Smooth muscle cell (in vitro differentiated cells): ENCODE measurements around the gene ANKRD28. TPM values are rescaled to one million over a fixed set of nuclear protein-coding genes. Genes with fewer than 3 reads are reported as not detected.

Experiments used
- DNase-seq: peaks from one replicate; lab custom pipeline; 2025; ENCODE audit not compliant: unreplicated experiment; lab: John Stamatoyannopoulos, UW
- H2AFZ ChIP-seq: fragments of 200-600 bp; sonication (generic); 2 replicates; pipeline ENCODE4 v1.6.0; 2016; ENCODE audit warnings: antibody characterized with exemption, low read depth, mild to moderate bottlenecking
- H3F3A ChIP-seq: fragments of 200-600 bp; sonication (generic); 2 replicates; pipeline ENCODE4 v1.6.0; 2017; ENCODE audit warnings: antibody characterized with exemption, low read depth
- H3K27ac ChIP-seq: fragments of 200-600 bp; sonication (generic); 2 replicates; pipeline ENCODE4 v1.5.1; 2016; ENCODE audit warnings: low read depth, mild to moderate bottlenecking
- H3K27me3 ChIP-seq: fragments of 200-600 bp; sonication (generic); 2 replicates; pipeline ENCODE4 v1.6.1; 2016; ENCODE audit warnings: low read depth, mild to moderate bottlenecking
- H3K36me3 ChIP-seq: fragments of 200-600 bp; sonication (generic); 2 replicates; pipeline ENCODE4 v1.5.1; 2016; ENCODE audit warnings: low read depth
- H3K4me1 ChIP-seq: fragments of 200-600 bp; sonication (generic); 2 replicates; pipeline ENCODE4 v1.5.1; 2016; ENCODE audit warnings: low read depth
- H3K4me2 ChIP-seq: fragments of 200-600 bp; sonication (generic); 2 replicates; pipeline ENCODE4 v1.6.0; 2016; ENCODE audit warnings: mild to moderate bottlenecking
- H3K4me3 ChIP-seq: fragments of 200-600 bp; sonication (generic); 2 replicates; pipeline ENCODE4 v1.5.1; 2016; ENCODE audit warnings: mild to moderate bottlenecking
- H3K79me2 ChIP-seq: fragments of 200-600 bp; sonication (generic); 2 replicates; pipeline ENCODE4 v1.6.0; 2016; ENCODE audit warnings: low read depth, mild to moderate bottlenecking
- H3K9ac ChIP-seq: fragments of 200-600 bp; sonication (generic); 2 replicates; pipeline ENCODE4 v1.6.0; 2016; ENCODE audit warnings: low read depth
- H3K9me3 ChIP-seq: fragments of 200-600 bp; sonication (generic); replicated peaks from 2 replicates; pipeline ENCODE4 v1.5.1; 2016; ENCODE audit warnings: low read depth
- H4K20me1 ChIP-seq: fragments of 200-600 bp; sonication (generic); 2 replicates; pipeline ENCODE4 v1.6.0; 2016; ENCODE audit warnings: low read depth
- CTCF ChIP-seq: fragments of 200-600 bp; sonication (generic); IDR thresholded peaks from 2 replicates; pipeline ENCODE4 v1.5.1; 2017; ENCODE audit warnings: borderline replicate concordance, mild to moderate bottlenecking, antibody characterized with exemption; ENCODE audit not compliant: insufficient read depth, poor library complexity, severe bottlenecking
- WGBS: methylation state at CpG from one replicate; pipeline ENCODE4 v1.1.7; 2016; ENCODE audit warnings: low lambda C conversion rate; 5-methylcytosine and 5-hydroxymethylcytosine counted together
- polyA plus RNA-seq: library from polyadenylated mRNA; unstranded; fragments of >200 nt; fragmentation: Nextera tagmentation; extraction: Ambion mirVana; gene quantifications from 2 replicates; pipeline ENCODE4 v1.2.1, GENCODE V29; 2016
- total RNA-seq: library from RNA; depleted of rRNA; stranded (reverse); fragments of >200 nt; gene quantifications from 2 replicates; pipeline ENCODE4 v1.2.3, GENCODE V29; 2014

ANKRD28 gene
- total and polyA plus RNA-seq, 2 experiments from 2014 or later = 11.8 to 35.7 TPM

DNA sequence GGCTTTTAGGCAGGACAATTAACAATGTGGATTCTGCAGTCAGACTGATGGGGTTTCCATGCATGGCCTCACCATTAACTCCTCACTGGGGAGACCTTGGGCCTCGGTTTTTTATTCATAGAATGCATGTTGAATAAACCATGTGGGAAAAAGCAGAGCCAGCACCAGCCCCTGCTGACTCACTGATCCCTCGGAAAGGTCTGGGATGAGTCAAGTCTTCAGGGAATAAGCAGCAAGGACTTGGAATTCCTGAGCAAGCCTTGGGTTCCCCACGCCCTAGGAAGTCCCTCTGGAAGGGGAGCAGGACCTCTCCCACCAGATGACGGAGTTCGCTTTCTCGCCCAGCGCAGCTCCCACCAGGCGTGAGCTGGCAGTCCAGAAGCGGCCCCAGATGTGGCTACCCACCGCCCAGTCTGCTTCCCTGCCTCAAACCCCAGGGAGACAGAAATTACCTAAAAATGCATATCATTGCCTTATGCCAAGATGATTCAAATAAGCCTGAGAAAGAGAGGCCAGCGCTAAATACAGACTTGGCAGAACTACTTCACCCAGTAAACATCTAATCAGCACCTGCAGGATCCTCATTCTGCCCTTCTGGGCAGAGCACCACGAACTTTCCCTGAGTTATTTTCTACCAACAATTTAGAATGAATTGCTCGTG lies 150.8 kb downstream of the ANKRD28 start:
- no peaks in the 10 kb centered on the region for H4K20me1 ChIP-seq
- peak overlapping the region; percentile 80 for H3K4me2 ChIP-seq
- WGBS = 14% methylated on average over 11 of the region's 13 CpGs
- no peaks in the 10 kb centered on the region for H3K36me3 ChIP-seq
- DNase-seq = peak; percentile 56
- peak overlapping the region; percentile 100 for H3K27ac ChIP-seq
- peaks cover 11% of the 10 kb centered on the region for H3K4me1 ChIP-seq
- no peak for TF ChIP-seq CTCF
- H3K27me3 ChIP-seq = no peaks in the 10 kb centered on the region
- H3K9me3 ChIP-seq = no peaks in the 10 kb centered on the region
- H3K4me3 ChIP-seq = peak overlapping the region; percentile 14
- H3K9ac ChIP-seq = peak overlapping the region; percentile 93
- peaks cover 16% of the 10 kb centered on the region for H3F3A ChIP-seq
- H3K79me2 ChIP-seq = no peaks in the 10 kb centered on the region
- no peak overlapping the region for H2AFZ ChIP-seq

DNA sequence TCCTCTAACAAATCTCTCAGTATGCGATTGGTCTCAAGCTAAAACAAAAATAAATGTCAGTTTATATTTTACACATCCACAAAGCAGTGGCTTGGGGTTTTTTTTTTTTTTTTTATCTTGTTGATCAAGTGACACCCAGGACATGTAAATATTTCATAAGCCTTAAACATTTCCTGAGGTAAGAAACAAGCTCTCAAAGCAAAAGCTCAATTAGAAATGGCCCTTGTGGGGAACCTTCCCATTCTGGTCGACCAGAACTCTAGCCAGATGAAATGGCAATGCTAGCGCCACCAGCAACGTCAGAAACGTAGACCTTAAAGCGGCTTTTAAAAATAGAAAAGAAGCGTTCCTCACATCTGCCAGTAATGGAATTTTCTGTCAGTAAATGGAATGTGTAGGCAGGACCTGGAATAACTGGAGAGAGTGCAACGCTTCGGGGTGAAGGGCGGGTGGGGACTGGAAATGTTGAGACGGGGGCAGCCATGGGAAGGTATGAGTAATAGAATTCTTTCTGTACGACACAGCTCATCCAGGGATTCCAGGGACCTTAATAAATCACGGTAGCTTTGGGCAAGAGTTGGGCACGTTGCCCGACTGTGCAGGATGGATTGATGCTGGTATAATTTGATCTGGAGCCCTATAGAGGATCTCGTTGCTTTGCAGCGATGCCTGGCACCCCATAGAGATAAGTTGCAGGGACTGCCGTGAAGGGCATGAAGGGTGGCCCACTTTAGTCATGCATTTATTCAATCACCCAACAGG lies 151.9 kb downstream of the ANKRD28 start:
- no peaks in the 10 kb centered on the region for H3K27me3 ChIP-seq
- peak overlapping the region; percentile 100 for H3K27ac ChIP-seq
- no peaks in the 10 kb centered on the region for H3K9me3 ChIP-seq
- no peak for TF ChIP-seq CTCF
- H3K79me2 ChIP-seq = no peaks in the 10 kb centered on the region
- H3K9ac ChIP-seq = peak overlapping the region; percentile 84
- H3K4me3 ChIP-seq = no peak overlapping the region
- peaks cover 11% of the 10 kb centered on the region for H3K4me1 ChIP-seq
- no peaks in the 10 kb centered on the region for H4K20me1 ChIP-seq
- H3F3A ChIP-seq = peaks cover 16% of the 10 kb centered on the region
- peak overlapping the region; percentile 3 for H2AFZ ChIP-seq
- H3K4me2 ChIP-seq = peak overlapping the region; percentile 75
- peak; percentile 10 for DNase-seq
- whole genome bisulfite sequencing = 21% methylated on average over 18 of the region's 18 CpGs
- no peaks in the 10 kb centered on the region for H3K36me3 ChIP-seq

DNA sequence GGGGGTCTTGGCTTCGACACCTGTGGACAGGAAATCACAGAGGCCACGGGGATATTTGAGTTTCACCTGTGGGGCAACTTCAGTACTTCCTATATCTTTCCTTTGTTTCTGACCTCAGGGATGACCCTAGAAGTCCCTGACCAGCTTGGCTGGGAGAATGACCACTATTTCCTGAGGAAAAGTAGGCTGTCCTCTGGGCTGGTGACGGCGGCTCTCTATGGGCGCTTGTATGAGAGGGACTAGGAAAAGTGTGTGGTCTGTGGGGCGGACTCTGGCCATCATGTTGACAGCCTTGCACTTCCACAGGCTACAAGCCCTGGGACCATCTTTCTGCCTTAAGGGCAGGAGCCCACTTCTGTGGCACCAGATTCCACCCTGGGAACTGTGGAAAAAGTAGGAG lies 152.5 kb downstream of the ANKRD28 start:
- no peaks in the 10 kb centered on the region for H3K9me3 ChIP-seq
- H3K79me2 ChIP-seq = no peaks in the 10 kb centered on the region
- peak overlapping the region; percentile 84 for H3K9ac ChIP-seq
- peaks cover 16% of the 10 kb centered on the region for H3F3A ChIP-seq
- H4K20me1 ChIP-seq = no peaks in the 10 kb centered on the region
- no peak for TF ChIP-seq CTCF
- peak overlapping the region; percentile 75 for H3K4me2 ChIP-seq
- no peak overlapping the region for H2AFZ ChIP-seq
- H3K4me3 ChIP-seq = no peak overlapping the region
- peaks cover 11% of the 10 kb centered on the region for H3K4me1 ChIP-seq
- H3K36me3 ChIP-seq = no peaks in the 10 kb centered on the region
- H3K27ac ChIP-seq = peak overlapping the region; percentile 100
- 95% methylated on average over 6 of the region's 6 CpGs for WGBS
- no peaks in the 10 kb centered on the region for H3K27me3 ChIP-seq
- no peak for DNase-seq
